ENCODE data around the gene TPM4.

Gene TPM4

DNA sequence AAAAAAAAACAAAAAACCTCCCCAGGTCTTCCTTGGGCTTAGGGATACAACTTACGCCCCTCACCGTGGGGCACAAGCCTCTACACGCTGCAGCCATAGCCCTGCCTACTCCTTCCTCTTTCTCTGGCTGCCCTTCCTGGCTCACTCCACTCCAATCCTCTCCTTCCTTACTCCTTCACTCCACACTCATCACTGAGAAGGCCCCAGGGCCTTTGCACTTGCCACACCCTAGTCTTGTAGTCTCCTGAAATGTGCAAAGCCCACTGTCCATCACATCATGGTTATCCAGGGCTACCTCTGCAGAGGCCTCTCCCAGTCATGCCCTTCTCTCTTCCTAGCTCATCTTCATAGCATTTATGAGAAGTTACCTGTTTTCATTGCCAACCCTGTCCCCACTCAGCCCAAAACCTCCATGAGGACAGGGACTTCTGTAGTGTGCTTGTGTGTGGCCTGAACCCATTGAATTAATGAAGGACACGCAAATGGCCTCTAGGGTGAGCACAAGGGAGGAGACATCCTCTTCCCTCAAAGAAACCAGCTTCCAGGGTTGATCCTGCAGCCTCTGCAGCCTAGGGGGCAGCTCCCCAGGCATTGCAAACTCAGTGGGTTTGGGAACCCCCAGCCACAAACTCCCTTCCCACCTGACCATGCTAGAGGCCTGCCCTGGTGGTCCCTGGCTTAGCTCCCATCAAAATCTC is 59.3 kb downstream of the TPM4 start:
- no peak for FAIRE-seq
- TF ChIP-seq, protein P1, sequence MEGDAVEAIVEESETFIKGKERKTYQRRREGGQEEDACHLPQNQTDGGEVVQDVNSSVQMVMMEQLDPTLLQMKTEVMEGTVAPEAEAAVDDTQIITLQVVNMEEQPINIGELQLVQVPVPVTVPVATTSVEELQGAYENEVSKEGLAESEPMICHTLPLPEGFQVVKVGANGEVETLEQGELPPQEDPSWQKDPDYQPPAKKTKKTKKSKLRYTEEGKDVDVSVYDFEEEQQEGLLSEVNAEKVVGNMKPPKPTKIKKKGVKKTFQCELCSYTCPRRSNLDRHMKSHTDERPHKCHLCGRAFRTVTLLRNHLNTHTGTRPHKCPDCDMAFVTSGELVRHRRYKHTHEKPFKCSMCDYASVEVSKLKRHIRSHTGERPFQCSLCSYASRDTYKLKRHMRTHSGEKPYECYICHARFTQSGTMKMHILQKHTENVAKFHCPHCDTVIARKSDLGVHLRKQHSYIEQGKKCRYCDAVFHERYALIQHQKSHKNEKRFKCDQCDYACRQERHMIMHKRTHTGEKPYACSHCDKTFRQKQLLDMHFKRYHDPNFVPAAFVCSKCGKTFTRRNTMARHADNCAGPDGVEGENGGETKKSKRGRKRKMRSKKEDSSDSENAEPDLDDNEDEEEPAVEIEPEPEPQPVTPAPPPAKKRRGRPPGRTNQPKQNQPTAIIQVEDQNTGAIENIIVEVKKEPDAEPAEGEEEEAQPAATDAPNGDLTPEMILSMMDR (IDR thresholded peaks at IDR 0.05; ENCODE audit: insufficient read depth, missing control alignments): no peak
- DNase-seq (ENCODE audit: insufficient read length, low spot score): no peak

DNA sequence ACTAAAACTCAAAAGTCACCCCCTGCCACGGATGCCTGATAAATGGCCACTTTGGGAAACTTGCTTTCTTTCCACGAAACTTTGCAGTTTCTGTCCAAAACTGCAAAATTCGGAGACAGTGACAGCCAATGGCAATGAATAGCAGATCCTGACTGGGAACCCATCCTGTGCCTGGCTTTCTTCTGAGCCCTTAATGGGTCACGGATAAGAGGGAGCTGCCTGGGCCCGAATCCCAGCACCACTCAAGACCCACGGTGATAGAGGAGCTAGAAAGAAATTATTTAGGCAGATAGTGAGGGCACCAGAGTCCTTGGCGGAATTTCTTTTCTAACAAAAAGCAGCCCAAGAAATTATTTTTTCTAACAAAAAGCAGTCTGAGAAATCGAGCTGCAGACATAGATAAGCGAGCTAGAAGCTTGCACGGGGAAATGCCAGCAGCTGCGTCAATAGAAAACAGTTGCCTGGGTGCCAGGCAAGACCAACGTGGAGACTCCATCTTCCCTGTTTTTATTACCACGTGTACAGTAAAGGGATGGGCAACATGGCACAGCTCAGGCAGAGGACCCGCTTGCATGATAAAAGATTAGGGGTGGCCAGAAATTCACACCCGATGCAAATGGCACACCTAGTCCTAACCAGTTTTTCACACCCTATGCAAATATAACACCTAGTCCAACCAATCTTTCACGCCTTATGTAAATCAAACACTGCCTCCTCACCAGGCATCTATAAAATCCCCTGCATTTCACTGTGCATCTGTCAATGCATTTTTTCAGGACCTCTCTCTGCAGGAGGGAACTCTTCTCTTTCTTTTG is 60.1 kb downstream of the TPM4 start:
- FAIRE-seq (no peak), DNase-seq (ENCODE audit: insufficient read length, low spot score) (no peak)
- TF ChIP-seq, protein P1 (IDR thresholded peaks at IDR 0.05; ENCODE audit: insufficient read depth, missing control alignments): no peak

DNA sequence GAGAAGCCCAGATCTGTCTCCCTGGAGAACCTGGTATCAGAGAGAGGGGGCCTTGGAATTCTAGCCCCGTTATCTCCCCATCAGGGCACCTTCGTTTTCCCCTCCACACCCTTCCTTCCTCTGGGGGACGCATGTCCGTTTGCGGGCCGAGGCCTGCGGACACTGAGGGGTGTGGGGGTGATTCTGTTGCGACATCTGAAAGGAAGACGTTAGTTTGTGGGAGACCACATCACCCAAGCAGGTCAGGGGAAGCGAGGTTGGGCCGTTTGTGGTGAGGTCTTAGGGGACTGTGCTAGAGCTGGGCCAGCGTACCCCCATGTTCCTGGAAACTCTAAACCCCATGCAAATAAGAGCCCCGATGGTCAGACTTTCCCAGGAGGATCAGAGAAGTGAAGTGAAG is 63.5 kb downstream of the TPM4 start:
- DNase-seq (ENCODE audit: insufficient read length, low spot score) (no peak), FAIRE-seq (no peak)
- TF ChIP-seq, protein P1 (IDR thresholded peaks at IDR 0.05; ENCODE audit: insufficient read depth, missing control alignments): no peak

DNA sequence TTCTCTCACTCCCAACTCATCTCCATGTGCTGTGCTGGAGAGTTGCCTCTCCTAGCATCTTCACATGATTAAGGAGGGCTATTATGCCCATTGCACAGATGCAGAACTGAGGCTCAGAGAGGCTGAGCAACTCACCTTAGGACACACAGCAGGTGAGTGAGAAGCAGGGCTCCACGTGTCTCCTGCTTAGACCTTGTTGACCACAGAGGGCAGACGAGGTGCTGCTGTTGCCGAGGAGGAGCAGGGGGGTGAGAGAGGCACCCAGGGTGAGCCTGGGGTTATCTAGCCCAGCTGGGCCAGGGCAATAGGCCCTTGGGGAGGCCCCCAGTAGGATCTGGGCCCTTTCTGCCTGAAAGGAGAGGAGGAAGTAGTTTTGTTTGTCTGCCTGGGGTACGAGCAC is 64.7 kb downstream of the TPM4 start:
- no peak for DNase-seq (ENCODE audit: insufficient read length, low spot score)

DNA sequence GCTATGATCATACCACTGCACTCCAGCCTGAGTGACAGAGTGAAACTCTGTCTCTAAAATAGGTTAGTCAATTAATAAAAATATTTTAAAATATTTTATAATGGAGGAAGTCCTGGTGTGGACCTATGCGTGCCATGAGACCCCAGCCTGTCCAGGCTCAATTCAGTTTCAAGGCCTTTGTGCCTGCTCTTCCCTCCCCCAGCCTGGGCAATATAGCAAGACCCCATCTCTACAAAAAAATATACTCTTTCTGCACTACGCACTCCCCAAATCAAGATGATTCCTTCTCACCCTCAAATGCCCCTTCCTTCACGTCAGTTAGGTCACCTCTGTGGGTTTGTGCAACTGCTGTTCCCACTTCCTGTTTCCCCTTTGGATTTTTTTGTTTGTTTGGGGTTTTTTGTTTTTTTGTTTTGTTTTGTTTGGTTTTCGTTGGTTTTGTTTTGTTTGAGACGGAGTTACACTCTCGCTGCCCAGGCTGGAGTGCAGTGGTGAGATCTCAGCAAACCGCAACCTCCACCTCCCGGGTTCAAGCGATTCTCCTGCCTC is 65.8 kb downstream of the TPM4 start:
- TF ChIP-seq, protein P1 (IDR thresholded peaks at IDR 0.05; ENCODE audit: insufficient read depth, missing control alignments): no peak
- no peak for DNase-seq (ENCODE audit: insufficient read length, low spot score)
- FAIRE-seq: no peak

More for the DNA sequence above, 64.7 kb downstream of the TPM4 start:
- TF ChIP-seq, protein P1 (IDR thresholded peaks at IDR 0.05; ENCODE audit: insufficient read depth, missing control alignments): no peak
- FAIRE-seq: no peak

DNA sequence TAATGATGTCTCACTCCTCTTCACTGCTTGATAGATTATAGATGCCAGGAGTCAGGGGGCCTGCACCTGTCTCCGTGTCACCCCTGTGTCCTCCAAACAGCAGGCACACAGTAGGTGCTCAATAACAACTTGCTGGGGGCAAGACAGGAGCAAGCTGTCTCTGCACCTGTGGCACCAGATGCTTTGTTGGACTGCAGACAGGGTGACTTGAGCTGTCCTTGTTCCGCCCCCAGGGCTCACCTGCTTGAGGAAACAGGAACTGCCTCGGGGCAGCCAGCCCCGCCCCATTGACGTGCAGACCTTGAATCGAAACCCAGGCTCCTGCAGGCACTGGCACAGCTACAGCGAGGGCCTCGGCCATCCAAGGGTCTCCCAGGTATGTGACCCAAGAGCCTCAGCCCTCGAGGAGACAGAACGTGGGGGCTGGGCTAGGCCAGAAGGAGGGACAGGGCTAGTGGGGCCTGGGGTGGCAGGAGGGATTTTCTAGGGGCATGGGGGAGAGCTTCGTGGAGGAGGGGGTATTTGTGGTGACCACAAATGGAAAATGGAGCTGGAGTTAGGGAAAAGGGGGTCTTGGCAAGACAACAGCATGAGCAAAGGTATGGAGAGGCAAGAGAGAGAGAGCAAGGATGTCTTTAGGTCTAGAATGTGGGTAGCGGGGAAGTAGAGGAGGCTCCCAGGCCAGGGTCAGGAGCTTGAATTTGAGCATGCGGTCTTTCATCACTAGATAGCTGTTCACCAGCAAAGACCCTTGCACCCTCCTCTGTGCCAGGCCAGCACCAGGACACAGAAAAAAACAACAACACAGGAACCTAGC is 67.3 kb downstream of the TPM4 start, which contains the start of gene HSH2D:
TSS of gene HSH2D (plus strand) at position 287 of the 817 bp plus-strand sequence. CDS start 5,066 bp downstream, outside the sequence.
- TF ChIP-seq, protein P1 (IDR thresholded peaks at IDR 0.05; ENCODE audit: insufficient read depth, missing control alignments): no peak
- FAIRE-seq: no peak
- DNase-seq (ENCODE audit: insufficient read length, low spot score): no peak
